ENCODE data around the gene MT3.
A peak's percentile ranks its signal among the peaks of the same experiment; 100 is the strongest.

The MT3 gene

GRCh38 chr16:56631832-56632155, 42.5 kb downstream of the MT3 start:
- DNase-seq = no peak

- DNase-seq = no peak
Observed at GRCh38 chr16:56632156-56632847, 43.0 kb downstream of the MT3 start, which contains the start of gene MT1M. Gene MT1M (plus strand): TSS chr16:56632659. CDS start chr16:56632732, 73 bp downstream.

- no peak for DNase-seq
Observed at GRCh38 chr16:56632848-56633365, 43.6 kb downstream of the MT3 start.

GRCh38 chr16:56633535-56633934, 44.2 kb downstream of the MT3 start:
- no peak for DNase-seq

GRCh38 chr16:56634715-56635440, 45.5 kb downstream of the MT3 start:
- DNase-seq = no peak

GRCh38 chr16:56635441-56635967, 46.2 kb downstream of the MT3 start:
- DNase-seq = no peak

GRCh38 chr16:56636616-56637413, 47.5 kb downstream of the MT3 start:
- no peak for DNase-seq

- DNase-seq = peak; percentile 62
Observed at GRCh38 chr16:56637814-56638750, 48.8 kb downstream of the MT3 start, which contains the start of gene MT1A. Gene MT1A (plus strand): TSS chr16:56638666. CDS start chr16:56638739, 73 bp downstream.

GRCh38 chr16:56639045-56639444, 49.7 kb downstream of the MT3 start:
- DNase-seq = no peak

GRCh38 chr16:56640076-56640475, 50.7 kb downstream of the MT3 start:
- DNase-seq = no peak
